K562 (cell line): Measurements from ENCODE around the gene SVOP. TPM values are rescaled to one million over a fixed set of nuclear protein-coding genes. Genes with fewer than 3 reads are reported as not detected.

Source experiments
- ATAC-seq: fragments of 200-7000 bp; cut with Tn5 transposase; 3 replicates; pipeline ENCODE4 v1.9.1; 2020; ENCODE audit warnings: moderate library complexity
- BruUV-seq: library from RNA; stranded (reverse); fragments of 400-500 nt; replicated peaks from 2 replicates; lab custom pipeline; 2021; lab: Mats Ljungman, UMichigan
- CTCF ChIA-PET: fragments of 300-600 bp; formaldehyde crosslinking; extraction: SDS; loops from one replicate; lab custom pipeline; 2021; ENCODE audit warnings: low intra/inter-chr PET ratio; lab: Yijun Ruan, JAX
- POLR2A ChIA-PET: fragments of 300-600, 350-650 bp; sonication (Branson Sonifier 250); formaldehyde crosslinking; extraction: SDS; loops from one replicate; lab custom pipeline; 2021; ENCODE audit warnings: antibody characterized with exemption, inconsistent platforms; lab: Yijun Ruan, JAX
- DNase-seq, 4 experiments: peaks; one replicate each; pipeline versions ENCODE4 v3.0.0 to v3.0.0-alpha.2; 2011 to 2018; ENCODE audit warnings: low spot score in 3 of 4, mixed read lengths in 3 of 4; ENCODE audit errors: extremely low read depth in 1 of 4
- FAIRE-seq: peaks from 2 replicates; lab custom pipeline; 2011; peaks lifted over from hg19 to GRCh38; lab: Jason Lieb, UNC
- H2AFZ ChIP-seq: 2 replicates; pipeline ENCODE4 v1.6.0; 2011; ENCODE audit warnings: low read depth, low read length, control low read depth, inconsistent platforms
- H3K27ac ChIP-seq: fragments of 200-600 bp; 3 replicates; pipeline ENCODE4 v1.8.0; 2011; ENCODE audit warnings: low read depth, mild to moderate bottlenecking, control low read depth, inconsistent platforms, low read length, moderate library complexity, mixed read lengths; ENCODE audit errors: extremely low read depth
- H3K27me3 ChIP-seq, 2 experiments: fragments of 300-600 bp in 1 of 2; 2 replicates in 1 of 2; 3 replicates in 1 of 2; pipeline versions ENCODE4 v1.6.0 to v1.8.0; 2011; ENCODE audit warnings: inconsistent platforms in 2 of 2, low read length in 2 of 2, mild to moderate bottlenecking in 1 of 2, mixed read lengths in 1 of 2, moderate library complexity in 1 of 2; ENCODE audit not compliant: control insufficient read depth in 2 of 2, insufficient read depth in 2 of 2
- H3K36me3 ChIP-seq: fragments of 300-600 bp; 3 replicates; pipeline ENCODE4 v1.8.0; 2011; ENCODE audit warnings: mild to moderate bottlenecking, low read length, inconsistent platforms; ENCODE audit not compliant: control insufficient read depth, insufficient read depth
- H3K4me1 ChIP-seq, 2 experiments: fragments of 200-600 bp in 1 of 2; replicated peaks in 1 of 2; 2 replicates in 1 of 2; 3 replicates in 1 of 2; pipeline versions ENCODE4 v1.5.1 to v1.8.0; 2011; ENCODE audit warnings: inconsistent platforms in 2 of 2, low read length in 2 of 2, mild to moderate bottlenecking in 1 of 2, mixed read lengths in 1 of 2, moderate library complexity in 1 of 2; ENCODE audit not compliant: control insufficient read depth in 2 of 2, insufficient read depth in 2 of 2
- H3K4me2 ChIP-seq: 2 replicates; pipeline ENCODE4 v1.6.1; 2011; ENCODE audit warnings: low read length, control low read depth, inconsistent platforms, mixed read lengths; ENCODE audit not compliant: insufficient read depth
- H3K4me3 ChIP-seq: fragments of 200-600 bp; sonication (generic), shearing (Covaris generic); 2 replicates; pipeline ENCODE4 v1.5.1; 2016; ENCODE audit warnings: control low read depth, inconsistent platforms
- H3K79me2 ChIP-seq: fragments of 200-600 bp; 3 replicates; pipeline ENCODE4 v1.8.0; 2011; ENCODE audit warnings: low read length, inconsistent platforms; ENCODE audit not compliant: control insufficient read depth, insufficient read depth
- H3K9ac ChIP-seq, 2 experiments: 2 replicates each; pipeline versions ENCODE4 v1.6.0 to v1.6.1; 2011; ENCODE audit warnings: low read depth in 2 of 2, low read length in 2 of 2, control low read depth in 1 of 2, inconsistent platforms in 1 of 2, mild to moderate bottlenecking in 1 of 2, mixed read lengths in 1 of 2; ENCODE audit not compliant: insufficient read depth in 1 of 2
- H3K9me1 ChIP-seq: one replicate; pipeline ENCODE4 v1.6.0; 2011; ENCODE audit warnings: inconsistent platforms, mild to moderate bottlenecking, low read length, moderate library complexity; ENCODE audit not compliant: control insufficient read depth, insufficient read depth
- H3K9me3 ChIP-seq: replicated peaks from 2 replicates; pipeline ENCODE4 v1.5.1; 2011; ENCODE audit warnings: low read depth, low read length, inconsistent platforms; ENCODE audit not compliant: control insufficient read depth, insufficient read depth
- H4K20me1 ChIP-seq: replicated peaks from 2 replicates; pipeline ENCODE4 v1.6.1; 2011; ENCODE audit warnings: low read length, inconsistent platforms, mixed read lengths; ENCODE audit not compliant: control insufficient read depth, insufficient read depth
- CBX5 ChIP-seq: IDR thresholded peaks from 2 replicates; pipeline ENCODE4 v1.6.1; 2014; ENCODE audit warnings: low read depth, borderline replicate concordance
- SLC30A9 ChIP-seq: fragments of 250-450 bp; sonication (Bioruptor Pico); IDR thresholded peaks from 2 replicates; pipeline ENCODE4 v1.8.0; 2022; ENCODE audit warnings: mild to moderate bottlenecking, moderate library complexity
- SRSF9 ChIP-seq: fragments of 200-400 bp; formaldehyde crosslinking; IDR thresholded peaks from 2 replicates; pipeline ENCODE4 v1.6.1; 2017; ENCODE audit warnings: low read depth, low read length, borderline replicate concordance
- ZNF12 ChIP-seq: sonication (generic); formaldehyde crosslinking; IDR thresholded peaks from 2 replicates; pipeline ENCODE4 v1.4.0; 2020; ENCODE audit warnings: mild to moderate bottlenecking, missing genetic modification reagents
- ZNF239 ChIP-seq: fragments of 250-450 bp; sonication (Bioruptor Pico); IDR thresholded peaks from 2 replicates; pipeline ENCODE4 v1.4.0; 2020; ENCODE audit warnings: mild to moderate bottlenecking
- ZNF583 ChIP-seq: fragments of 250-450 bp; sonication (Bioruptor Pico); IDR thresholded peaks from 2 replicates; pipeline ENCODE4 v1.4.0; 2020
- WGBS: fragments of 100-300 bp; shearing (Covaris generic); methylation state at CpG from one replicate; pipeline ENCODE4 v1.1.6; 2016; ENCODE audit warnings: low coverage, mixed read lengths; ENCODE audit not compliant: insufficient coverage; ENCODE audit errors: missing lambda C conversion rate; 5-methylcytosine and 5-hydroxymethylcytosine counted together
- in situ Hi-C: fragments of 300-500 bp; cut with MboI; formaldehyde crosslinking; loops from 4 replicates; pipeline ENCODE4 v1.15.0; 2018; ENCODE audit warnings: inconsistent platforms, mixed read lengths
- intact Hi-C: fragments of 100-400 bp; cut with micrococcal nuclease; formaldehyde crosslinking; loops from 2 replicates; pipeline ENCODE4 v1.14.2; 2022
- polyA plus RNA-seq, 8 experiments: library from polyadenylated mRNA; depleted of rRNA in 4 of 8; stranded (reverse) in 5 of 8; unstranded in 3 of 8; fragments of >200 nt; fragmentation: Nextera tagmentation in 2 of 8; fragmentation: Illumina TruSeq in 1 of 8; extraction: Ambion mirVana in 2 of 8; extraction: Trizol in 1 of 8; gene quantifications; 2 replicates each; pipeline versions ENCODE4 v1.2.1 to v1.2.3, GENCODE V29; 2011 to 2014; ENCODE audit warnings: inconsistent platforms in 1 of 8, missing spikeins in 1 of 8
- total RNA-seq, 7 experiments: library from RNA; depleted of rRNA in 6 of 7; stranded (reverse); fragments of >200 nt in 6 of 7; fragmentation: Illumina TruSeq in 2 of 7; extraction: Trizol in 2 of 7; gene quantifications; 2 replicates each; pipeline versions ENCODE4 v1.2.1 to v1.2.3, GENCODE V29; 2011 to 2021; ENCODE audit warnings: low replicate concordance in 1 of 7
- TF ChIP-seq, protein P1 (sequence below): sonication (generic); IDR thresholded peaks from 2 replicates; pipeline ENCODE4 v1.6.1; 2016
- TF ChIP-seq, protein P2 (sequence below): fragments of 450-650 bp; IDR thresholded peaks from 2 replicates; pipeline ENCODE4 v1.6.1; 2016; ENCODE audit warnings: missing biosample characterization, missing genetic modification characterization
- TF ChIP-seq, protein P3 (sequence below), 2 experiments: fragments of 150-350 bp in 1 of 2; IDR thresholded peaks; 2 replicates each; pipeline ENCODE4 v1.6.1; 2012 to 2016; ENCODE audit warnings: low read depth in 2 of 2, low read length in 2 of 2, mild to moderate bottlenecking in 1 of 2, moderate library complexity in 1 of 2

The SVOP gene
- total and polyA plus RNA-seq, 9 of the 15 experiments (the other 6 are each of a cell fraction or from before 2014, with no cell fraction given): 0.01 to 0.09 (median 0.06) TPM; not detected in 1

DNA sequence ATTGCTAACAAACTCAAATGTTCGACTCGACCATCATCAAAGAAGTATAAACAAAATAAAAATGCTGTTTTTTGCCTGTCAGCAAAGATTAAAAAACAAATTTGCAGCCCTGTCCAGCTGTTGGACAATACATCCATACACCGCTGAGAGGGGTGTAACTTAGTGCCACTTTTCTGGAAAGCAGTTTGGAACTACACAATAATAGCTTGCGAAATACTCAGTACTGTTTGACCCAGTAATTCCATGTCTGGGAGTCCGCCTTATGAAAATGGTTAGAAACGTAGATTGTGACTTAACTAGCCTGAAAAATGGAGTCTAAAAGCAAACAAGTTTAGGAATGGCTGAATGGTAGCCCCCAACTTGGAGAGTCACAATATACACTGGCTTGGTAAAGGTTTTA is 37.9 kb upstream of the SVOP start:
- POLR2A ChIA-PET: interaction anchor here (0.6 kb wide), 1 partner anchor 14 kb away, joined by 3 read pairs; no protein-coding TSS in a partner anchor
- ATAC-seq: no peak
- H3K36me3 ChIP-seq: peaks cover 9% of the 10 kb centered on the region; the same call in 2 of the 3 replicates

More for the DNA sequence above, 37.9 kb upstream of the SVOP start:
- TF ChIP-seq, protein P1, sequence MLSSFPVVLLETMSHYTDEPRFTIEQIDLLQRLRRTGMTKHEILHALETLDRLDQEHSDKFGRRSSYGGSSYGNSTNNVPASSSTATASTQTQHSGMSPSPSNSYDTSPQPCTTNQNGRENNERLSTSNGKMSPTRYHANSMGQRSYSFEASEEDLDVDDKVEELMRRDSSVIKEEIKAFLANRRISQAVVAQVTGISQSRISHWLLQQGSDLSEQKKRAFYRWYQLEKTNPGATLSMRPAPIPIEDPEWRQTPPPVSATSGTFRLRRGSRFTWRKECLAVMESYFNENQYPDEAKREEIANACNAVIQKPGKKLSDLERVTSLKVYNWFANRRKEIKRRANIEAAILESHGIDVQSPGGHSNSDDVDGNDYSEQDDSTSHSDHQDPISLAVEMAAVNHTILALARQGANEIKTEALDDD: no peak
- TF ChIP-seq ZNF583 (CRISPR knock-in tag) (no peak), ZNF239 (CRISPR knock-in tag) (no peak), SLC30A9 (no peak), CBX5 (no peak), SRSF9 (no peak), ZNF12 (CRISPR knock-in tag) (no peak)
- TF ChIP-seq, protein P2, sequence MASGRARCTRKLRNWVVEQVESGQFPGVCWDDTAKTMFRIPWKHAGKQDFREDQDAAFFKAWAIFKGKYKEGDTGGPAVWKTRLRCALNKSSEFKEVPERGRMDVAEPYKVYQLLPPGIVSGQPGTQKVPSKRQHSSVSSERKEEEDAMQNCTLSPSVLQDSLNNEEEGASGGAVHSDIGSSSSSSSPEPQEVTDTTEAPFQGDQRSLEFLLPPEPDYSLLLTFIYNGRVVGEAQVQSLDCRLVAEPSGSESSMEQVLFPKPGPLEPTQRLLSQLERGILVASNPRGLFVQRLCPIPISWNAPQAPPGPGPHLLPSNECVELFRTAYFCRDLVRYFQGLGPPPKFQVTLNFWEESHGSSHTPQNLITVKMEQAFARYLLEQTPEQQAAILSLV (tag): no peak
- TF ChIP-seq, protein P3, sequence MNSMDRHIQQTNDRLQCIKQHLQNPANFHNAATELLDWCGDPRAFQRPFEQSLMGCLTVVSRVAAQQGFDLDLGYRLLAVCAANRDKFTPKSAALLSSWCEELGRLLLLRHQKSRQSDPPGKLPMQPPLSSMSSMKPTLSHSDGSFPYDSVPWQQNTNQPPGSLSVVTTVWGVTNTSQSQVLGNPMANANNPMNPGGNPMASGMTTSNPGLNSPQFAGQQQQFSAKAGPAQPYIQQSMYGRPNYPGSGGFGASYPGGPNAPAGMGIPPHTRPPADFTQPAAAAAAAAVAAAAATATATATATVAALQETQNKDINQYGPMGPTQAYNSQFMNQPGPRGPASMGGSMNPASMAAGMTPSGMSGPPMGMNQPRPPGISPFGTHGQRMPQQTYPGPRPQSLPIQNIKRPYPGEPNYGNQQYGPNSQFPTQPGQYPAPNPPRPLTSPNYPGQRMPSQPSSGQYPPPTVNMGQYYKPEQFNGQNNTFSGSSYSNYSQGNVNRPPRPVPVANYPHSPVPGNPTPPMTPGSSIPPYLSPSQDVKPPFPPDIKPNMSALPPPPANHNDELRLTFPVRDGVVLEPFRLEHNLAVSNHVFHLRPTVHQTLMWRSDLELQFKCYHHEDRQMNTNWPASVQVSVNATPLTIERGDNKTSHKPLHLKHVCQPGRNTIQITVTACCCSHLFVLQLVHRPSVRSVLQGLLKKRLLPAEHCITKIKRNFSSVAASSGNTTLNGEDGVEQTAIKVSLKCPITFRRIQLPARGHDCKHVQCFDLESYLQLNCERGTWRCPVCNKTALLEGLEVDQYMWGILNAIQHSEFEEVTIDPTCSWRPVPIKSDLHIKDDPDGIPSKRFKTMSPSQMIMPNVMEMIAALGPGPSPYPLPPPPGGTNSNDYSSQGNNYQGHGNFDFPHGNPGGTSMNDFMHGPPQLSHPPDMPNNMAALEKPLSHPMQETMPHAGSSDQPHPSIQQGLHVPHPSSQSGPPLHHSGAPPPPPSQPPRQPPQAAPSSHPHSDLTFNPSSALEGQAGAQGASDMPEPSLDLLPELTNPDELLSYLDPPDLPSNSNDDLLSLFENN (IDR thresholded peaks at IDR 0.05; ENCODE audit: low read depth in 2 of 2, low read length in 2 of 2): no peak
- Histone ChIP-seq H4K20me1 (no peaks in the 10 kb centered on the region), H3K9me1 (no peaks in the 10 kb centered on the region), H2AFZ (no peak overlapping the region), H3K27ac (no peak overlapping the region), H3K9me3 (no peaks in the 10 kb centered on the region), H3K9ac (no peak overlapping the region), H3K79me2 (no peaks in the 10 kb centered on the region), H3K4me3 (no peak overlapping the region), H3K4me1 (0 out of 5 replicates have a peak, but pooled peaks cover 0 to under 1% of the 10 kb centered on the region in 2 experiments), H3K27me3 (no peaks in the 10 kb centered on the region), H3K4me2 (no peak overlapping the region)
- BruUV-seq: no TSS peak
- no peak for FAIRE-seq
- intact Hi-C loops (no loop called here), in situ Hi-C loops (no loop called here)
- 69% methylated on average over 6 of the region's 6 CpGs for WGBS
- no peak for DNase-seq
- CTCF ChIA-PET: interaction anchor here (0.6 kb wide), 1 partner anchor 76 kb away, joined by 3 read pairs; no protein-coding TSS in a partner anchor
